NCI-H2196 treated with DMSO at 0.1 percent for 48 hours (cell line): ENCODE measurements around the gene PCDHA5.

Experiments
- DNase-seq: peaks from one replicate; lab custom pipeline; 2025; ENCODE audit not compliant: unreplicated experiment; lab: John Stamatoyannopoulos, UW

PCDHA5 gene

DNA sequence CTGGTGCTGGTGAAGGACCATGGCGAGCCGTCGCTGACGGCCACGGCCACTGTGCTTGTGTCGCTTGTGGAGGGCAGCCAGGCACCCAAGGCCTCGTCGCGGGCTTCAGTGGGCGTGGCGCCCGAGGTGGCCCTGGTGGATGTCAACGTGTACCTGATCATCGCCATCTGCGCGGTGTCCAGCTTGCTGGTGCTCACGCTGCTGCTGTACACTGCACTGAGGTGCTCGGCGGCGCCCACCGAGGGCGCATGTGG is 36.5 kb downstream of the PCDHA5 start:
- no peak for DNase-seq

DNA sequence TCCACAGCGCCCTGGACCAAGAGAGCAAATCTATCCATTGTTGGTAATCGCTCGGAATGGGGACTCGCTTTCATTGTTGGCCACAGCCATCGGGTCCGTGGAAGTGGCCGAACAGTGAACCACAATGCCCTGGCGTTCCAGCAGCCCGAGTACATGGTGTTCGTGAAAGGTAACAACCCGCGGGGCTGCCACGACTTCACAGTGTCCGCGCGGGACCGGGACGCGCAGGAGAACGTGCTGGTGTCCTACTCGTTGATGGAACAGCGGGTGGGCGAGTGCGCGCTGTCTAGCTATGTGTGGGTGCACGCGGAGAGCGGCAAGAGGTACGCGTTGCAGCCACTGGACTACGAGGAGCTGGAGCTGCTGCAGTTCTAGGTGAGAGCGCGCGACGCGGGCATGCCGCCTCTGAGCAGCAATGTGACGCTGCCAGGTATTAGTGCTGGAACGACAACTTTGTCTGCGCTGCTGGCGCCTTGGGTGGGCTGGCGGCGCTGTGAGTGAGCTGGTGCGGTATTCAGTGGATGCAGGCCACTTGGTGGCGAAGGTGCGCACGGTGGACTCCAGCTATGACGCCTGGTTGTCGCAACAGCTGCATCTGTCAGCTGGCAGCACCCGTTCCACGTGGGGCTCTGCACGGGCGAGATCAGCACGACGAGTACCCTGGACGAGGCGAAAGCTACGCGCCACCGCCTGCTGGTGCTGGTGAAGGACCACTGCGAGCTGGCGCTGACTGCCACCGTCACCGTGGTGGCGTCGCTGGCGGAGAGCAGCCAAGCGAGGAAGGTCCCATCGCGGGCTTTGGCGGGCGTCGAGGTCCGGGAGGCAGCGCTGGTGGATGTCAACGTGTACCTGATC is 41.3 kb downstream of the PCDHA5 start:
- DNase-seq: no peak

DNA sequence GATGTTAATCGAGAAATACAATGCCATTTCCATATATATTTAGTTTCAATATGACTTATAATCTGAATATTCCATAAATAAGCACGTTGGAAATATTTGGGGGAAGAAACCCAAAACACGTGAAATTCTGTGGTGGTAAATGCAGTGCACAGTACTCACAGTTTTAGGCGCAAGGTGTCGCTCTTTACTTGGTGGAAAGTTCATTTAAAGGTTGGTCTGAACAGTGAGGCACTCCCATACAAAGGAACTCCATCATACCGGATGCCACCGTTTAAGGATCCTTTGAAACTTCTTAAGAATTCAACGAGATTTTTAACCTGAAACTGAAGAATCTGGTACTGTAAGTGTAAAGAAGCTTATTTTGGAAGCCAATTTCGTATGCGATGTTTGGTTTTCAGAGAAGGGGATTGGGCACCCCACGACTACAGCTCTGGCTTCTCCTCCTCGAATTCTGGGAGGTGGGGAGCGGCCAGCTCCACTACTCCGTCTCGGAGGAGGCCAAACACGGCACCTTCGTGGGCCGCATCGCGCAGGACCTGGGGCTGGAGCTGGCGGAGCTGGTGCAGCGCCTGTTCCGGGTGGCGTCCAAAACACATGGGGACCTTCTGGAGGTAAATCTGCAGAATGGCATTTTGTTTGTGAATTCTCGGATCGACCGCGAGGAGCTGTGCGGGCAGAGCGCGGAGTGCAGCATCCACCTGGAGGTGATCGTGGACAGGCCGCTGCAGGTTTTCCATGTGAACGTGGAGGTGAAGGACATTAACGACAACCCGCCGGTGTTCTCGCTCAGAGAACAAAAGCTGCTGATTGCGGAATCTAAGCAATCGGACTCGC is 47.5 kb downstream of the PCDHA5 start, which contains the start of gene PCDHA11:
TSS of gene PCDHA11 (plus strand) at position 237 of the 834 bp plus-strand sequence. CDS start at position 384, 147 bp downstream.
- DNase-seq: no peak

DNA sequence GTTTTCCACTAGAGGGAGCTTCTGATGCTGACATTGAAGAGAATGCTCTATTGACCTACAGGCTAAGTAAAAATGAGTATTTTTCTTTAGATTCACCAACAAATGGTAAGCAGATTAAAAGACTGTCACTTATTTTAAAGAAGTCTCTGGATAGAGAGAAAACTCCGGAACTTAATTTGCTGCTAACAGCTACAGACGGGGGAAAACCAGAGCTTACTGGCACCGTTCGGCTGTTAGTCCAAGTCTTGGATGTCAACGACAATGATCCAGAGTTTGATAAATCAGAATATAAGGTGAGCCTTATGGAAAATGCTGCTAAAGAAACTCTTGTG is 48.1 kb downstream of the PCDHA5 start:
- no peak for DNase-seq

DNA sequence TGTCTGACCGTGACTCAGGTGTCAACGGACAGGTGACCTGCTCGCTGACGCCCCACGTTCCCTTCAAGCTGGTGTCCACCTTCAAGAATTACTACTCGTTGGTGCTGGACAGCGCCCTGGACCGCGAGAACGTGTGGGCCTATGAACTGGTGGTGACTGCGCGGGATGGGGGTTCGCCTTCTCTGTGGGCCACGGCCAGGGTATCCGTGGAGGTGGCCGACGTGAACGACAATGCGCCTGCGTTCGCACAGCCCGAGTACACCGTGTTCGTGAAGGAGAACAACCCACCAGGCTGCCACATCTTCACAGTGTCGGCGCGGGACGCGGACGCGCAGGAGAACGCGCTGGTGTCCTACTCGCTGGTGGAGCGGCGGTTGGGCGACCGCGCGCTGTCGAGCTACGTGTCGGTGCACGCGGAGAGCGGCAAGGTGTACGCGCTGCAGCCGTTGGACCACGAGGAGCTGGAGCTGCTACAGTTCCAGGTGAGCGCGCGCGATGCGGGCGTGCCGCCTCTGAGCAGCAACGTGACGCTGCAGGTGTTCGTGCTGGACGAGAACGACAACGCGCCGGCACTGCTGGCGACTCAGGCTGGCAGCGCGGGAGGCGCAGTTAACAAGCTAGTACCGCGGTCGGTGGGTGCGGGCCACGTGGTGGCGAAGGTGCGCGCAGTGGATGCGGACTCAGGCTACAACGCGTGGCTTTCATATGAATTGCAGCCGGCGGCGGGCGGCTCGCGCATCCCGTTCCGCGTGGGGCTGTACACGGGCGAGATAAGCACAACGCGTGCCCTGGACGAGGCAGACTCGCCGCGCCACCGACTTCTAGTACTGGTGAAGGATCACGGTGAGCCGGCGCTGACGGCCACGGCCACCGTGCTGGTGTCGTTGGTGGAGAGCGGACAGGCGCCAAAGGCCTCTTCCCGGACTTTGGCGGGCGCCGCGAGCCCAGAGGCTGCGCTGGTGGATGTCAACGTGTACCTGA is 49.1 kb downstream of the PCDHA5 start:
- no peak for DNase-seq
